ENCODE measurements around the gene MAPKAPK5.
"Not testable (repeated sequence)": the region's sequence is repeated elsewhere in the genome, so short reads cannot be mapped to it uniquely, and the experiment has no call there.

The MAPKAPK5 gene, protein sequence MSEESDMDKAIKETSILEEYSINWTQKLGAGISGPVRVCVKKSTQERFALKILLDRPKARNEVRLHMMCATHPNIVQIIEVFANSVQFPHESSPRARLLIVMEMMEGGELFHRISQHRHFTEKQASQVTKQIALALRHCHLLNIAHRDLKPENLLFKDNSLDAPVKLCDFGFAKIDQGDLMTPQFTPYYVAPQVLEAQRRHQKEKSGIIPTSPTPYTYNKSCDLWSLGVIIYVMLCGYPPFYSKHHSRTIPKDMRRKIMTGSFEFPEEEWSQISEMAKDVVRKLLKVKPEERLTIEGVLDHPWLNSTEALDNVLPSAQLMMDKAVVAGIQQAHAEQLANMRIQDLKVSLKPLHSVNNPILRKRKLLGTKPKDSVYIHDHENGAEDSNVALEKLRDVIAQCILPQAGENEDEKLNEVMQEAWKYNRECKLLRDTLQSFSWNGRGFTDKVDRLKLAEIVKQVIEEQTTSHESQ

DNA sequence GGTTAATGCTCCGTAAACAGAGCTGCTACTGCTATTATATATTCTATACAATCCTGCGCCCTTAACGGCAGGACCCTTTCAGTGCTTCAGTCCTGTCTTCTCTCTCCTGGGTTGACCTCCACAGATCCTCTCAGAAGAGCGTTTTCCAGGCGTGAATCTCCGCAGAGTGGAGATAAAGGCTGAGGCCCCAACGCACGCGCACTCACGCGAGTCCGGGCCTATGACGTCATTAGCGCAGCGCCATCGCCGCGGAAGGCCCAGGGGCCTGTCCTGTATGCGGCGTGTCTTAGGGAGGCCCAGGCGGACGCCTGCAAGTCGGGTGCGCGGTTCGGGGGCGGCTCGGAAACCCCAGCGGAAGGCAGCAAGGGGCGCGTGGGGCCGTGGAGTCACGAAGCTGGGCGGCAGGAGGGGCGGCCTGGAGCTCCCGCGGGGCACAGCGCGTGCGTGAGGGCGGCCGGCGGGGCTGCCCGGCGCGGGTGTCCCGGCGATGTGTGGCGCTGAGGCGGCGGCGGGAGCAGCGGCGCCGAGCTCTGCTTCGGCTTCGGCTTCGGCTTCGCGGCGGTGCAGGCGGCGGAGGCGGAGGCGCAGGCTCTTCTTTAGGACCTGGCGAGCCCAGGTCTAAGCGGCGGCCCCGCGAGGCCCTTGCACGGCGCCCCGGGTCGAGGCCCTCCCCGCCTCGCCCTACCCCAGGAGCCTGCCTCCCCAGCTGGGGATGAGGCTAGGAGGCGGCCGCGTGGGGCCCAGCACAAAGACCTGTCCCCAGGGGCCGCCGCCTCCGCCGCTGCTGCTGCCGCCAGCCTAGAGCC lies at the start of gene MAPKAPK5:
TSS of gene MAPKAPK5 (plus strand) at position 479 of the 806 bp plus-strand sequence. CDS start 506 bp downstream, outside the sequence.
- peak; percentile 64 for DNase-seq

DNA sequence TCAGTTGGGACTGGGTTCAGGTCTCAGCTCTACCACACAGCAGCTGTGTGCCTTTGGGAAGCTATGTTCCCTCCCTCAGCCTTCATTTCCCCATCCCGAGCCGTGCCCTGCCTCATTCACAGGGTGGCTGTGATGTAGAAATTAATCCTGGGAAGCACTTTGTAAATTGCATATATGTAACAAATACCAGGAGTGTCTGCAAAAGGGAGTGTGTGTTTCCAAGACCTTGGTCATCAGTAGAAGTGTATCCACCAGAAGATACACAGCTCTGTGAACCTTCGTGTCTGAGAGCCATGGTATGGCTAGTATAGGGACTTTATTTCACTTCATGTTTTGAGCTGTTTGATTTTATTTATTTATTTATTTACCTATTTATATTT lies 49.2 kb upstream of the MAPKAPK5 start:
- no peak for DNase-seq

DNA sequence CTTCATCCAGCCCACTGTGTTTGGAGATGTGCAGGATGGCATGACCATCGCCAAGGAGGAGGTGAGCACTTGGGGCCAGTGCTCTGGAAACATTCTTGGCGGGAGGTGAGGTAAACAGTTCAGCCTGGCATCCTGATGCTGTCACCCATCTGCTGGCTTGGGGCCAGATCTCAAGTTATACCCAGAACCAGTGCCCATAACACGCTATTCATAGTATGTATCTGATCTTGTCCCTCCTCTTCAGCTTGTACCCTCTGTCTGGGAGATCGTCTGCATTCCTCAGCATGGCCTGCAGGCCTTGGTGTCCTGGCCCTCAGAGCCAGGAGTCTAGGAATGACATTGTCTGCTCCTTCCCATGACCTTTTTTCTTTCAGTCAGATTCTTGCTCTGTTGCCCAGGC lies 43.8 kb upstream of the MAPKAPK5 start:
- DNase-seq = no peak

DNA sequence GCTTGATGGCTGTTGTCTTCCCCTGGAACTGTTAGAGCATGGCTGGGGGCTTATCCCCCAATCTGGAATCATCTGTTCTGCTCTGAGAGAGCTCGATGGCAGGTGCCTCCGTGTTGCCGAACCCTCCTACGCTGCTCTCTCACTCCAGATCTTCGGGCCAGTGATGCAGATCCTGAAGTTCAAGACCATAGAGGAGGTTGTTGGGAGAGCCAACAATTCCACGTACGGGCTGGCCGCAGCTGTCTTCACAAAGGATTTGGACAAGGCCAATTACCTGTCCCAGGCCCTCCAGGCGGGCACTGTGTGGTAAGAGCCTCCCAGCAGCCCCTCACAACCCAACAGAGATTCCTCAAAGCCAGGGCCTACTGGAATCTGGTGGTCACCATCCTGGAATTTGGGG lies 42.3 kb upstream of the MAPKAPK5 start:
- no peak for DNase-seq

DNA sequence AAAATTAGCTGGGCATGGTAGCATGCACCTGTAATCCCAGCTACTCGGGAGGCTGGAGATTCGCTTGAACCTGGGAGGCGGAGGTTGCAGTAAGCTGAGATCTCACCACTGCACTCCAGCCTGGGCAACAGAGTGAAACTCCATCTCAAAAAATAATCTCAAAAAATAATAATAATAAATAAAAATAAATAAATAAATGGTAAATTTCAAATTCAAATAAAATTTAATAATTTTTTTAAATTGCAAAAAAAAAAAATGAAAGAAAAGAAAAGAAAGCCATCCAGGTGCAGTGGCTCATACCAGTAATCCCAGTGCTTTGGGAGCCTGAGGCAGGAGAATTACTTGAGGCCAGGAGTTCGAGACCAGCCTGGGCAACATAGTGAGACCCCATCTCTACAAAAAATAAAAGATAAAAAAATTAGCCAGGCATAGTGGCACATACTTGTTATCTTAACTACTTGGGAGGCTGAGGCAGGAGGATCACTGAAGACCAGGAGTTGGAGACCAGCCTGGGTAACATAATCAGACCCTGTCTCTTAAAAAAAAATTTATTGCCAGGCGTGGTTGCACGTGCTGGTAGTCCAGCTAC lies 38.9 kb upstream of the MAPKAPK5 start:
- no peak for DNase-seq

DNA sequence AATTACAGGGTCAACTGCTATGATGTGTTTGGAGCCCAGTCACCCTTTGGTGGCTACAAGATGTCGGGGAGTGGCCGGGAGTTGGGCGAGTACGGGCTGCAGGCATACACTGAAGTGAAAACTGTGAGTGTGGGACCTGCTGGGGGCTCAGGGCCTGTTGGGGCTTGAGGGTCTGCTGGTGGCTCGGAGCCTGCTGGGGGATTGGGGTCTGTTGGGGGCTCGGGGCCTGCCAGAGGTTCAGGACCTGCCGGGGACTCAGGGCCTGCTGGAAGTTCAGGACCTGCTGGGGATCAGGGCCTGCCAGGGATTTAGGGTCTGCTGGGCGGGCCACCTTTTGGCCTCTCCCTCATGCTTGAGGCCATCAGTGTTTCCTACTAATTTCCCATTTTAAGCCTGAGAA lies 38.2 kb upstream of the MAPKAPK5 start:
- no peak for DNase-seq

DNA sequence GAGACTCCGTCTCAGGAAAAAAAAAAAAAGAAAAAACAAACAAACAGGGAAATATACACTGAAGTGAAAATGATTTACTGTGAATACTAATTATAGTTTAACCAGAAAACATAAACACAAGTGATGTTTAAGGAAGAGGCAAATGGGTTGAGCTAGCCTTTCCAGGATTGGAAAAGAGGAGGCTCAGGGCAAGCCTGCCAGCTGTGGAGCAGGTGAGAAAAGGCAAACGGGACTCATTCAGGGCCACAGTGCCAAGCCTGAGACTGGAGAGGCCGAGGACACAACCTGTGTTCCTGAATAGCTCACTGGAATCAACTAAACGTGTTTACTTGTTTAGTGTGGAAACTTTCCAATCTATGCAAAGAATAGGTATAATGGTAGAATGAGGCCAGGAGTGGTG lies 35.7 kb upstream of the MAPKAPK5 start:
- DNase-seq = no peak

DNA sequence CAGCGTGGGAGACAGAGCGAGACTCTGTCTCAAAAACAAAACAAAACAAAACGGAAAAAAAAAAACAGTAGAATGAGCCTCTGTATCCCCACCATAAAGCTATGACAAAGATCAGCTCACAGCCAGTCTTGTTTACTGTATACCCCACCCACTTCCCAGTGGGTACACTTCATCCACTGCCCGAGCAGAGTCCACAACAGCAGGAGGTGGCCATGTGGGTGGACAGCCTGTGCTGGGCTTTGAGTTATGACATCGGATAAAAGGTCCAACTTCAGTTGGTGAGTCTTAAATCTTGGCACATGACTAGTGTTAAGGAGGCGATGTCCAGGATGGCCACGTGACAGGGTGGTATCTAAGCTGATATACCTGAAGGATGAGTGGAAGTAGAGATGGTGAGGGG lies 34.8 kb upstream of the MAPKAPK5 start:
- no peak for DNase-seq

DNA sequence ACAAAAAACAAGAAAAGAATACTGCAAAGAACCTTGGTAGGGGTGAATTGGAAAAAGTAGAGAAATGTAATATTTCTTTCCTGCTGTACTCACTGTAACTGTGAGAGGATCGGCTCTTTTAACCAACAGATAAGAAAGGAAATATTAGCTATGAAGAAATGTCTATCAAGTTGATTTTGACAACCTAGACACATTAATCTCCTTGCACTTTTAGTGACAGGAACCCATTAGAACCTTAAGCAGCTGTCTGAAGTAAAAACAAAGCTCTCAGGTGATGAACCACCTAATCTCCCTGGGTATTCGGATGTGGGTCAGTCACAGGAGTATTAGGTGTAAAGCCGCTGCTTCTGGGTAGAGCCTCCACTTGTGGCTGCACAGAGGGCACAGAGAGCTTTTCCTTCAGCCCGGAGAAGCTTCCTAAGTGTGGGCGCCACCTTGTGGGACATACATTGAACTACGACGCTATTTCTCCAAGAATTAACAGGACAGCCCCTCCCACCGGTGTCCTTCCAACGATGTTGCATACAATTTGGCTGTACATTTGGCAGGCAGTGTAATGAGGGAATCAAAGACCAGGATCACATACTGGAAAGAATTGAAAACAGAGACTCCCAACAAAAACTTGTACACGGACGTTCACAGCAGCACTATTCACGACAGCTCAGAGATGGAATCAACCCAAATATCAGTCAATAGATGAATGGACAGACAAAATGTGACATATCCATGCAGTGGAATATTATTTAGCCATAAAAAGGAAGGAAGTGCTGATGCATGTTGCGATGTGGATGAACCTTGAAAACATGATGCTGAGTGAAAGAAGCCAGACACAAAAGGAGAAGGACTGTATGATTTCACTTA lies 28.9 kb upstream of the MAPKAPK5 start:
- DNase-seq = peak; percentile 30

DNA sequence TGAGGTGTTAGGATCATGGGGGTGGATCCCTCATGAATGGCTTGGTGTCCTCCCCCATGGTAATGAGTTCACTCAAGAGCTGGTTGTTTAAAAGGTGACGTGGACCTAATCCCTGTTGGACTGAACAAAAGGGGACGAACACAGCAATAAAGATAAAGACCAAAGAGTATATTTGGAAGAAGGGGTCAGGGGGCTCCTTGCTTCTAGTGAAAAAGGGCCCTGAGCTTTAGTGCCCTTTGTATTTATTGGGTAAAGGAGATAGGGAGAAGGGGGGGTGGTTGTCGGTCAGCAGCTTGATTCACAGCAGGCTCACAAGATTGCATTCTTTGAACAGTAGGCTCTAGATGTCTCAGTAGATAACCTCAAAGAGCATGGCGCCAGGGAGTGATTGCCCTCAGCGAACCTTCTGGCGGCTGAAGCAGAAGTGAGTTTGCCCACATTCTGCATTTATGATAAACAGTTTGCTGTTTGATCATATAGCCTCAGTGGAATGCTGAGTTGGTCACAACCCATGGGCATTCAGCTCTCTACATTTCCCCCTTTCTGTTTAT lies 25.9 kb upstream of the MAPKAPK5 start:
- DNase-seq = no peak

DNA sequence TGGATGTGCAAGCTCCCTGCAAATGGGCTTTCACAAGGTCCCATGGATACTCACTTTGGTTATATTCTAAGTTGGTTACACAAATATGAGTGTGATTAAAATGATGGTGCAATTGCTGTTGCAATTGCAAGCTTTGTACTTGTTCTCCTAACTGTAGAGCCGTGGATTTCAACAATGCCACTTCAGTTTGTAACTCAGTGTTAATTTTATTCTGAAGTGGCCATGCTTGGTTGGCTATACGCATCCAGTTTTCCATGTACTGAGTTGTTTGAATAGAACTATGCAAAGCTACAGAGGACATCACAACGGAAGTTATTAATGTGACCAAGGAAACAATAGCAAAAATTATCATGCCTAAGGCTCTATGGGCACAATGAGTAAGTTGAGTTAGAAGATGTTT lies 25.1 kb upstream of the MAPKAPK5 start:
- DNase-seq = not testable (repeated sequence)

DNA sequence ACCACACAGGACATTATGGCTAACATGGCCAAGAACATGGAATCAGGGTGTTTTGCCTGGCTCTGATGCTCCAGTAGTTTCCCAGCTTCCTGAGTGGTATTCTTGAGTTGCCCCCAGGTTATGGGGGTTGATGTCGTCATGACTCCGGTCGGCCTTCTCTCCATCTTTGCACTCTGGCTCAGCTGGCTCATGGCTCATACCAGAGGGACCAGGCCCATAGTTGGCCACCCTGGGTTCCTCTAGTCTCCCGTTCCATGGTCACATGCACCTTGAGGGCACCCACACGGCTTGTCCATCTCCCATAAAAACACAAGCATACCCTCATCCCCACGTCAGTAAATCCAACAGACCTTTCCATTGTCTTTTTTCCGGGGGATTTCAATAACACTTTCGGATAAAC lies 23.7 kb upstream of the MAPKAPK5 start:
- no peak for DNase-seq

DNA sequence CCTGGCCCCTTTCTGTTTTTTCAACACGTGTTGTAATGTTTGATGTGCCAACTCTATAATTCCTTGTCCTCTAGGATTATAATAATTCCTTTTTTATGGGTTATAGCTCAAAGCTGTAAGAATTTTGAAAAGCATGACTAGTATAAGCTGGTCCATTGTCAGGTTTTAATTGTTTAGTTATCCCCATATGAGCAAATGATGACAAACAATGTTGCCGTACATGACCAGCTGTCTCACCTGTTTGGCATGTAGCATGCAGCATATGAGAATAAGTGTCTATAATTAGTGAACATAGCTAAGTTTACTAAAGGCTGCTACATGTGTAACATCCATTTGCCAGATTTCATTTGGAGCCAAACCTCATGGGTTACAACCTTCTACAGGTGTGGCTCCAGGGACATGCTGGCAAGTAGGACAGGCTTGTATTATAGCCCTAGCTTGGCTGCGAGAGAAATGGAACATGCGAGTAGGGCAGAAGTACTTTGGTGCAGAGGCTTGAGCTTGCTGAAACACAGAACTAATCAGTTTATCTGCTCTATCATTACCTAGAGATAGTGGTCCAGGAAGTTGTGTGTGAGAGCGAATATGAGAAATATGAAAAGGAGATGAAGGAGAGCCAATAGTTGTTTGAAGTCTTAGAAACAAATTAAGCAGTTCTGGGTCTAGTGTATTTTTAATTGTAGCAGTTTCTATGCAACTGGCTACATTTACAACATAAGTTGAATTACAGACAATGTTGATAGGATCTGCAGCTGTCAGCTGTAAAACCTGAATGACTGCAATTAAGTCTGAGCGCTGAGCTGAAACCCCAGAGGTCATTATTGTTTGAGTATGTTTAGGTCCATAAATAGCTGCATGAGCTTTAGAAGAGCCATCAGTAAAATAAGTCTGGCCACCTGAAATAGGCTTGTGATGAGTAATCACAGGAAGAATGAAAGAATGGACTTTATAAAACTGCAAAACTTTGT lies 22.6 kb upstream of the MAPKAPK5 start:
- peak; percentile 74 for DNase-seq

DNA sequence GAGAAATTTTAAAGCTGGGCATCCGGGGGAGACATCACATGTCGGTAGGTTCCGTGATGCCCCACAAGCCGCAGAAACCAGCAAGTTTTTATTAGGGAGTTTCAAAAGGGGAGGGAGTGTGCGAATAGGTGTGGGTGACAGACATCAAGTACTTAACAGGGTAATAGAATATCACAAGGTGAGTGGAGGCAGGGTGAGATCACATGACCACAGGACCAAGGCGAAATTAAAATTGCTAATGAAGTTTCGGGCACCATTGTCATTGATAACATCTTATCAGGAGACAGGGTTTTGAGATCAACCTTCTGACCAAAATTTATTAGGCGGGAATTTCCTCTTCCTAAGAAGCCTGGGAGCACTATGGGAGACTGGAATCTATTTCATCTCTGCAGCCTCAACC lies 21.2 kb upstream of the MAPKAPK5 start:
- not testable (repeated sequence) for DNase-seq

DNA sequence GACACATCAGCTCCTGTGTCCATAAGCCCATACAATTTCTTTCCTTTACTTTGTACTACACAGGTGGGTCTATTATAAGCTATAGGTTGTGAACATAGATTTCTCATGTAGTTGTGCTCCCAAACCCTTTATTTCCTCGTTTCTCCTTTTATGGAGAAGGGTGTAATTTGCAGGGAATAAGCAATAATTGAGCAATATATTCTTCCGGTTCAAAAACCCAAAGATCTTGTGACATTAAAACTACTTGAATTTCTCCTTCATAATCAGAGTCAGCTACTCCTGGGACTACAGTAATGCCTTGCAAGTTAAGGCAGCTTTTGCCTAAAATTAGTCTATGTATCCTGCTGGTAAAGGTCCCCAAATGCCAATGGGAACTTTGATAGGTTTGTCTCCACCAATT lies 19.1 kb upstream of the MAPKAPK5 start:
- no peak for DNase-seq

DNA sequence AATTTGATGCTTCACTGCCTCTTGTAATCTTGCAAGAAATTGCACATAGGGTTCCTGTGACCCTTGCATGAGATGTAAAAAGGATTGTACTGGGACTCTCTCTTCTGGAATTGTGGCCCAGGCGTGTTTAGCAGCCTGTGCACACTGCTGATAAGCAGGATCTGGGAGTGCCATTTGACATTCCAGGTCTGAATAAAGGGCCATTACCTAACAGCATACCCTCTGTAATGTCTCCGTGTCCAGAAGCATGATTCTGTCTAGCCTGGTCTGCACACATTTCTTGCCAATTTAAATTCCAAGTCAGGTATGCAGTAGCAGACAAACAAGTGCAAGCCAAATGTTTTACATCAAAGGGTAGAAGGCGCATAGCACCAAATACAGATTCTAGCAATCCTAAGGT lies 18.1 kb upstream of the MAPKAPK5 start:
- no peak for DNase-seq

DNA sequence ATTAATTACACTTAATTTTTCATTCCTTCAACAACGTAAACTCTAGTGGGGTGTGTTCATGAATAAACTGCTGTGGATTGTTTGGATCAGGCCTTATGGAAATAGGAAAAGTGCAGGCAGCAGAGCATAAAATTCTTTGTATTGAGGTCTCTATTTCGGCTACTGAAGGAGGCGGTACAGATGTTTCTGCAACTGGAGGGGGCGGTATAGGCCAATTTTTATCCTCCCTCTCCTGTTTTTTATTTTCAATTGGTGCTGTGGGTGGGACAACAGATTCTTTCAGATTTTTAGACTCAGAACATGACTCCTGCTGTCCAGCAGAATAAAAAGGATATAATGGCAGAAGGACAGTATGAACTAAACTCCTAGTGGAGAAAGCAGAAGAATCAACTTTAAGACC lies 17.7 kb upstream of the MAPKAPK5 start:
- not testable (repeated sequence) for DNase-seq

DNA sequence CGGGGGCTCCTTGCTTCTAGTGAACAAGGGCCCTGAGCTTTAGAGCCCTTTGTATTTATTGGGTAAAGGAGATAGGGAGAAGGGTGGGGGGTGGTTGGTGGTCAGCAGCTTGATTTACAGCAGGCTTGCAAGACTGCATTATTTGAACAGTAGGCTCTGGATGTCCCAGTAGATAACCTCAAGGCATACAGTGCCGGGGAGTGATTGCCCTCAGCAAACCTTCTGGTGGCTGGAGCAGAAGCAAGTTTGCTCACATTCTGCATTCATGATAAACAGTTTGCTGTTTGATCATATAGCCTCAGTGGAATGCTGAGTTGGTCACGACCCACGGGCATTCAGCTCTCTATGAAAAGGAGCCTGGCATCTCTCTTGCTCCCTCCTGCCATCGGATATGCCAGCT lies 16.5 kb upstream of the MAPKAPK5 start:
- no peak for DNase-seq

DNA sequence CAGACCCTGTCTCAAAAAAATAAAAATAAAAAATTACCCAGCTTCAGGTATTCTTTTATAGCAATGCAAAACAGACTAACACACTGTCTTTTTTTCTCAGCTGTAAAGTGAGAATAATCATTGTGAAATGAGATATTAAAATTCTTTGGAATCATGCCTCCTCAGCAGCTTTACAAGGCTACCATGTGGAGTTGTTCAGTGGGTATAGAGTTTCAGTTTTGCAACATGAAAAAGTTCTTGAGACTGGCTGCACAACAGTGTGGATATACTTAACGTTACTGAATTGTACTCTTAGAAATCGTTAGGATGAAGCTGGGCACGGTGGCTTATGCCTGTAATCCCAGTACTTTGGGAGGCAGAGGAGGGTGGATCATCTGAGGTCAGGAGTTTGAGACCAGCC lies 15.7 kb upstream of the MAPKAPK5 start:
- no peak for DNase-seq

DNA sequence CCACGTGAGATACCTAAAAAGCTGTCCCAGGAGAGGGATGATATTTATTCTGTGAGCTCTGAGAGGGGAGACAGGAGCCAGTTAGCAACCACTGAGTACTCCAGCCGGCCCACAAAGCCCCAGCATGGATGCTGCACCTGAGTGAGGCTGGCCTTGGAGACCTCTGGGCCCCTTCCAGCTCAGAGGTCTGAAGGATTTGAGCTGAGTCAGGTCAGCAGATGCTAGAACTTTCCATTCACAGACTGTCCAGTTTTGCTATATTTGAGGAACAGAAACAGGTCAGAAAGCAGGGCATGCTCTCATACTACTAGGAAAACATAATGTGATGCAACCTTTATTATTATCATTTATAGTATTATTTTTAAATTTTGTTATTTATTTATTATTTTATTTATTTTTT lies 15.0 kb upstream of the MAPKAPK5 start:
- DNase-seq = no peak

DNA sequence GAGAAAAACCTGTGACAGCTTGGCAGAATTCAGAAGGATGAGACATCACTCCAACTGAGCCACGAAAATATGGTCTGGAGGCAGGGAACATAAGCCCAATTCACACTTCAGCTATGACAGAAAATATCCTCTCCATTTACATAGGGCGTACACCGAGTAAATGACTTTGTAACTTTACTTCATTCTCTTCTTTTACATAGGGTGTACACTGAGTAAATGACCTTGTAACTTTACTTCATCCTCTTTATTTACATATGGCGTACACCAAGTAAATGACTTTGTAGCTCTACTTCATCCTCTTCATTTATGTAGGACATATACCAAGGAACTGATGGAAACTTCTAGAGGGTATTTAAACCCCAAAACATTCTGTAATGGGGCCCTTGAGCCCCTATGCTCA lies 14.1 kb upstream of the MAPKAPK5 start:
- DNase-seq = no peak
